ENCODE data around the gene TOX3. TPM values are rescaled to one million over a fixed set of nuclear protein-coding genes. Genes with fewer than 3 reads are reported as not detected.

The TOX3 gene
- total and polyA plus RNA-seq, 12 donors: not detected

DNA sequence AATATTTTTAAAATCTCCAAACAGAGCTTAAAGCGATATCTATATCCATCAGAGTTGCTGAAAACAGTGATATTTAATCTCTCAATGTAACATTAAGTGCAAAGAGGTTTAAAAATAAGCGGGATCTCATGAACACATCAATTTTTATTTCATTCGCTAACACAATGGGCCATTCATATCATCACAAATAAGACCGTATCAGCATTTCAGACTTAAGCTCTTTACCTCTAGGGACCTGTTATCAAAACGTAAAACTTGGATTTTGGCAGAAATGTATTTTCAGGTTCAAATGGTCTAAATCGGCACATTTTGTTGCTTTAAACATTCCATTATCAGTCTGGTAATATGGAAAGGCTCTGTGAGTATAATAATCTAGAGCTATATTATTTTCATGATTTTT, 77.9 kb downstream of the TOX3 start:
- no peaks in the 10 kb centered on the region for H3K4me1 ChIP-seq
- H3K4me3 ChIP-seq: no peak overlapping the region
- H3K27me3 ChIP-seq: no peaks in the 10 kb centered on the region
- 74 to 77% methylated on average over 6 of the region's 6 CpGs for WGBS, 2 donors
- TF ChIP-seq, protein P1, sequence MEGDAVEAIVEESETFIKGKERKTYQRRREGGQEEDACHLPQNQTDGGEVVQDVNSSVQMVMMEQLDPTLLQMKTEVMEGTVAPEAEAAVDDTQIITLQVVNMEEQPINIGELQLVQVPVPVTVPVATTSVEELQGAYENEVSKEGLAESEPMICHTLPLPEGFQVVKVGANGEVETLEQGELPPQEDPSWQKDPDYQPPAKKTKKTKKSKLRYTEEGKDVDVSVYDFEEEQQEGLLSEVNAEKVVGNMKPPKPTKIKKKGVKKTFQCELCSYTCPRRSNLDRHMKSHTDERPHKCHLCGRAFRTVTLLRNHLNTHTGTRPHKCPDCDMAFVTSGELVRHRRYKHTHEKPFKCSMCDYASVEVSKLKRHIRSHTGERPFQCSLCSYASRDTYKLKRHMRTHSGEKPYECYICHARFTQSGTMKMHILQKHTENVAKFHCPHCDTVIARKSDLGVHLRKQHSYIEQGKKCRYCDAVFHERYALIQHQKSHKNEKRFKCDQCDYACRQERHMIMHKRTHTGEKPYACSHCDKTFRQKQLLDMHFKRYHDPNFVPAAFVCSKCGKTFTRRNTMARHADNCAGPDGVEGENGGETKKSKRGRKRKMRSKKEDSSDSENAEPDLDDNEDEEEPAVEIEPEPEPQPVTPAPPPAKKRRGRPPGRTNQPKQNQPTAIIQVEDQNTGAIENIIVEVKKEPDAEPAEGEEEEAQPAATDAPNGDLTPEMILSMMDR (IDR thresholded peaks at IDR 0.05): no peak
- intact Hi-C loops (cut with DNase I): no loop called here
- H3K9me3 ChIP-seq: peaks cover 0 to under 1% (median 0%) of the 10 kb centered on the region in 11 donors
- DNase-seq (no peak), ATAC-seq (no peak)
- H3K27ac ChIP-seq: no peak overlapping the region
- no peaks in the 10 kb centered on the region for H3K36me3 ChIP-seq

DNA sequence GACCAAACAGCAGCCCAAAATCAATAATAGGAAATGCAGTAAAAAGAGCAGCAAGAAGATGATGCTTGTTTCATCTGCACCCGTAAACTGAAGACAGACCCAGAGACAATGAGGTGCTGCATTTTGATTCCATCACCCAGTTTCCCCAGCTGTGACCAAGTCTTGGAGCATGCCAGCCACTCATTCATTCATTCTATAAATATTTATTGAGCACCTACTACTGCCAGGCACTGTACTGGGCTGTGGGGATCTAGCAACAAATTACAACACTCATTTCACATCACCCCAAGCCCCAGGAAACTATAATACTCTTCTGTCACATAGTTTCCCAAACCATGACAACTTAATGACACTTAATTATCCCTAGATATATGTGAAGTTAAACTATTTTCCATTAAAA, 79.2 kb downstream of the TOX3 start:
- no peak for ATAC-seq
- H3K27me3 ChIP-seq: no peaks in the 10 kb centered on the region
- no peaks in the 10 kb centered on the region for H3K4me1 ChIP-seq
- H3K4me3 ChIP-seq: no peak overlapping the region
- no peak overlapping the region for H3K27ac ChIP-seq
- no peaks in the 10 kb centered on the region for H3K9me3 ChIP-seq
- no peaks in the 10 kb centered on the region for H3K36me3 ChIP-seq
- TF ChIP-seq, protein P1 (IDR thresholded peaks at IDR 0.05): no peak
- intact Hi-C loops (cut with DNase I): no loop called here
- no peak for DNase-seq
- WGBS, 2 donors: 96 to 100% methylated on average over 1 of the region's 1 CpG

DNA sequence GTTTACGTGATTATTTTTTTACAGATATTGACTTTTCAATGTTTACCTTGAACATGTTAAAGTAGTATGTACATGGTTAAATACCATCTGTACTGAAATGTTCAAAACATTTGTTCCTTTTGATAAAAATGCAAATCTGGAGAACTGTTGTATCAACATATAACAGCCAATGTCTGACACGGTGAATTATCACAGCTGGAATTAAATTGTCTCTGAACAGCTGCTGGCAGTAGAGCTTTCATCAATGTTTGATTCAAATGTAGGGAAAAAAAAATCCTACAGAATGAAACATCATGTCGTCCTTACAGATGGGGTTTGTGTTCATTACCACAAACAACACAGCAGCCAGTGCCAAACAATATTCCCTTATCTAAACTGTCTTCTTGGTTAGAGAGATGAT, 79.9 kb downstream of the TOX3 start:
- intact Hi-C loops (cut with DNase I): no loop called here
- 67 to 72% methylated on average over 3 of the region's 3 CpGs for WGBS, 2 donors
- H3K4me3 ChIP-seq: no peak overlapping the region
- H3K9me3 ChIP-seq: no peaks in the 10 kb centered on the region
- no peaks in the 10 kb centered on the region for H3K36me3 ChIP-seq
- H3K27ac ChIP-seq: no peak overlapping the region
- no peaks in the 10 kb centered on the region for H3K4me1 ChIP-seq
- TF ChIP-seq, protein P1 (IDR thresholded peaks at IDR 0.05): no peak
- H3K27me3 ChIP-seq: no peaks in the 10 kb centered on the region
- ATAC-seq (no peak), DNase-seq (no peak)

DNA sequence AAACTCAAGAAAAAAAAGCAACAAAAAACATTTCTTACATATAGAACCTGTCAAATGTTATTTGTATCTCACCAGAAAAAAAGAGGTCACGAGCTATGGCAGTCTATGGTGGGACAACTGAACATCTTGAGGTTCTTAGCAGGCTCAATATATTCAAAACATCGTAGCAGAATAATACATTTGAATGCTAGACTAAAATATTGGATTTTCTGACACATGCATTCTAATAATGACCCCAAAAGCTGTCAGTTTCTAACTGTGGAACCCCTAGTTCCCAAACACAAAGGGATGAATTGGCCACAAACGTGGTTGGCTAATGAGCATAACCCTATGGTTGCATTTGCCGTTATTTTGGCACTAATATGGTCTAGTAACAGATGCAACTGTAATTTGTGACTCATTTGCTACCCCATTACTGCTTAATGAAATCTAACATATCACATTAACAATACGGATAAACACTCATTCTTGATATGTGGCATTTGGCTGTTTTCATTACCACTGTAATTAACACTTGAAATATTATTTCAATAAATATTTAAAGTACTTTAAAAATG, 81.2 kb downstream of the TOX3 start:
- no peak overlapping the region for H3K27ac ChIP-seq
- DNase-seq (no peak), ATAC-seq (no peak)
- H3K9me3 ChIP-seq: no peaks in the 10 kb centered on the region
- no peaks in the 10 kb centered on the region for H3K36me3 ChIP-seq
- WGBS, 2 donors: 70 to 76% methylated on average over 5 of the region's 5 CpGs
- intact Hi-C loops (cut with DNase I): no loop called here
- TF ChIP-seq, protein P1 (IDR thresholded peaks at IDR 0.05): no peak
- no peak overlapping the region for H3K4me3 ChIP-seq
- no peaks in the 10 kb centered on the region for H3K27me3 ChIP-seq
- H3K4me1 ChIP-seq: no peaks in the 10 kb centered on the region
